ENCODE data around the gene NRXN3.
A peak's percentile ranks its signal among the peaks of the same experiment; 100 is the strongest.

Gene NRXN3

GRCh38 chr14:78974691-78975090, 804.5 kb downstream of the NRXN3 start:
- in situ Hi-C loops (cut with HindIII; ENCODE audit: low pct_unique_long_range_greater_than_20kb, low sequenced_read_pairs), result no loop called here

DNA sequence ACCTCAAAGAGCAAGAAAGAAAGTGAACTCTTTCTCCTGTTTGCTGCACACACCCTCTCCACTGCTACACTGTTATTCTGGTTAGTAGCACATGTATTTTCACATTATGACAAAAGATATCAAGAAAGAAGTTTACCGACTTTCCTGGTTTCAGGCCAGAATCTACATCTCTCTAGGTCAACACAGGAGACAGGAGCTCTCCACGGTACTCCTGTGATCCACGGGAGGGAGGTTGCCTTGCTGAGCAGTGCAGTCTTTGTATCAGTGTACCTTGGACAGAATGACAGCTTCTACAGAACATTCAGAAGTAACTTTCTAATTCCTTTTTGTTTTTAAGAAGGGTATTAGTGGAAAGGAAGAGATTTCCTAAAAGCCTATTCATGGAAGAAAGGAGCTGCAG, 805.6 kb downstream of the NRXN3 start:
- TF ChIP-seq JUND (IDR thresholded peaks at IDR 0.05; ENCODE audit: low read depth), result no peak
- no peak for DNase-seq (ENCODE audit: low read depth in 1 of 2, low spot score in 1 of 2)
- in situ Hi-C loops (cut with HindIII; ENCODE audit: low pct_unique_long_range_greater_than_20kb, low sequenced_read_pairs), result no loop called here

More at GRCh38 chr14:78974691-78975090, 804.5 kb downstream of the NRXN3 start:
- no peak for TF ChIP-seq JUND (IDR thresholded peaks at IDR 0.05; ENCODE audit: low read depth)
- no peak for DNase-seq (ENCODE audit: low read depth in 1 of 2, low spot score in 1 of 2)

GRCh38 chr14:78978896-78979295, 808.7 kb downstream of the NRXN3 start:
- no peak for TF ChIP-seq JUND (IDR thresholded peaks at IDR 0.05; ENCODE audit: low read depth)
- in situ Hi-C loops (cut with HindIII; ENCODE audit: low pct_unique_long_range_greater_than_20kb, low sequenced_read_pairs), result no loop called here
- no peak for DNase-seq (ENCODE audit: low read depth in 1 of 2, low spot score in 1 of 2)

- in situ Hi-C loops (cut with HindIII; ENCODE audit: low pct_unique_long_range_greater_than_20kb, low sequenced_read_pairs), result no loop called here
- no peak for DNase-seq (ENCODE audit: low read depth in 1 of 2, low spot score in 1 of 2)
- TF ChIP-seq JUND (IDR thresholded peaks at IDR 0.05; ENCODE audit: low read depth), result no peak
Measured at GRCh38 chr14:78982551-78982950, 812.4 kb downstream of the NRXN3 start.

DNA sequence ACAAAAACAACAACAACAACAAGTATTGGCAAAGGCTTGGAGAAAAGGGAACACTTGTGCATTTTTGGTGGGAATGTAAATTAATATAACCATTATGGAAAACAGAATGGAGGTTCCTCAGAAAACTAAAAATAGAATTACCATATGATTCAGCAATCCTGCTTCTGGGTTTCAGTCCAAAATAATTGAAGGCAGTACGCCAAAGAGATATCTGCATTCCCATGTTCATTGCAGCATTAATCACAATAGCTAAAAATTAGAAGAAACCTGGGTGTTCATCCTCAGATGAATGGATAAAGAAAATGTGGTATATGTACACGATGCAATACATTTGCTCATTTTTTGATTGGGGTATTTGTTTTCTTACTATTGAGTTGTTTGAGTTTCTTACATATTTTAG, 813.0 kb downstream of the NRXN3 start:
- in situ Hi-C loops (cut with HindIII; ENCODE audit: low pct_unique_long_range_greater_than_20kb, low sequenced_read_pairs), result no loop called here
- DNase-seq (ENCODE audit: low read depth in 1 of 2, low spot score in 1 of 2), result no peak
- no peak for TF ChIP-seq JUND (IDR thresholded peaks at IDR 0.05; ENCODE audit: low read depth)

- in situ Hi-C loops (cut with HindIII; ENCODE audit: low pct_unique_long_range_greater_than_20kb, low sequenced_read_pairs), result no loop called here
- DNase-seq (ENCODE audit: low read depth in 1 of 2, low spot score in 1 of 2), result no peak
- no peak for TF ChIP-seq JUND (IDR thresholded peaks at IDR 0.05; ENCODE audit: low read depth)
Measured at GRCh38 chr14:78985668-78986381, 815.7 kb downstream of the NRXN3 start.

DNA sequence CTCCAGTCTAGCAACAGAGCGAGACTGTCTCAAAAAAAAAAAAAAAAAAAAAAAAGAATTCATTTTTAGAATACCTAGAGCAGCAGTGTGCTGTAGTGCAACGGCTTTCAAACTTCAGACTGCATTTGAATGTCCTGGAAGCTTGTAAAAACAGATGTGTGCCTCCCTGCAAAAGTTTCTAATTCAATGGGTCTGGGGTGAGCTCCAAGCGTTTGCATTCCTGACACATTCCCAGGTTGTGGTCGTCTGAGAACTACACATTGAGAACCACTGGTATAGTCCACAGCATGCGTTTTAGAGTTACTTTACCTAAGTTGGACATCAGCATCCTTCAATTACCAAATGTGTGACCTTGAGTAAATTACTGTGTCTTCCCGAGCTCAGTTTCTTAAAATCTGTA, 816.8 kb downstream of the NRXN3 start:
- DNase-seq (ENCODE audit: low read depth in 1 of 2, low spot score in 1 of 2), result no peak
- no peak for TF ChIP-seq JUND (IDR thresholded peaks at IDR 0.05; ENCODE audit: low read depth)
- in situ Hi-C loops (cut with HindIII; ENCODE audit: low pct_unique_long_range_greater_than_20kb, low sequenced_read_pairs), result no loop called here

DNA sequence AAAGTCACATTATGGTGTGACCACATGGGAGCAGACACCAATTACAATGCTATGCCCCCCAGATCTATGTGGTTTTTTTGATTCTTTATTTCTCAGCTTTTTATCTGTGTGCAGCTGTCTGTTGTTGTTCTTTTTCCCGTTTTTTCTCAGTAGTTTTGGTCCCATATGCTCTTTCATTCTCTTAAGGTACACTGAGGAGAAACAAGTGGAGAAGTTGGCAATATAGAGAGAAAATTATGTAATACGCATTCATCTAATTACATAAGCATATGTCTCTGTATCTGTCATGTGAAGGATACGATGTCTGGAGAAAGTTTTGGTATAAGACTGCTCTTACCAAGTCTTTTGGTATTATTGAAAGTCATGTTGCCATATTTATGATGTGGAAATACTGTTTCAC, 819.0 kb downstream of the NRXN3 start:
- in situ Hi-C loops (cut with HindIII; ENCODE audit: low pct_unique_long_range_greater_than_20kb, low sequenced_read_pairs), result no loop called here

GRCh38 chr14:78992867-78993266, 822.7 kb downstream of the NRXN3 start:
- in situ Hi-C loops (cut with HindIII; ENCODE audit: low pct_unique_long_range_greater_than_20kb, low sequenced_read_pairs), result no loop called here
- DNase-seq (ENCODE audit: low read depth in 1 of 2, low spot score in 1 of 2), result no peak
- TF ChIP-seq JUND (IDR thresholded peaks at IDR 0.05; ENCODE audit: low read depth), result no peak

More for the DNA sequence above, 819.0 kb downstream of the NRXN3 start:
- no peak for DNase-seq (ENCODE audit: low read depth in 1 of 2, low spot score in 1 of 2)
- no peak for TF ChIP-seq JUND (IDR thresholded peaks at IDR 0.05; ENCODE audit: low read depth)

DNA sequence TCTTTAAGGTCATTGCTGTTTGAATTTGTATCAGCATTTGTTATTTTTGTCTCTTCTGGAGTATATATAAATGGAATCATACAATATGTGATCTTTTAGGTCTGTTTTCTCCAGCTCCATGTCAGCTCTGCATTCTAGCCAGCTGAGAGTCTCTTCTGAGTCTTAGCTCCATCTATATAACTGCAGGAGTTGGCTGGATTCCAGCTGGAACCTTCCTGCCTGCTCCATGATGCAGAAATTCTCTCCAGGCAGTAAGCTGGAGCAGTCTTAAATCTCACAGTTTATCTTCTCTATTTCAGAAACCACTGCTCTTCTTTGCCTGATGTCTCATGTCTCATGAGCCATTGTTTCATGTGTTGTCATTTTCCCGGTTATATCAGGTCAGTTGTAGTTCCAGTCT, 827.6 kb downstream of the NRXN3 start:
- no peak for TF ChIP-seq JUND (IDR thresholded peaks at IDR 0.05; ENCODE audit: low read depth)
- in situ Hi-C loops (cut with HindIII; ENCODE audit: low pct_unique_long_range_greater_than_20kb, low sequenced_read_pairs), result no loop called here
- no peak for DNase-seq (ENCODE audit: low read depth in 1 of 2, low spot score in 1 of 2)

- TF ChIP-seq JUND (IDR thresholded peaks at IDR 0.05; ENCODE audit: low read depth), result no peak
- in situ Hi-C loops (cut with HindIII; ENCODE audit: low pct_unique_long_range_greater_than_20kb, low sequenced_read_pairs), result no loop called here
- no peak for DNase-seq (ENCODE audit: low read depth in 1 of 2, low spot score in 1 of 2)
Measured at GRCh38 chr14:79009286-79009685, 839.1 kb downstream of the NRXN3 start.

GRCh38 chr14:79011091-79011919, 841.1 kb downstream of the NRXN3 start:
- peak; percentile 11 to 57 for DNase-seq (ENCODE audit: low read depth in 1 of 2, low spot score in 1 of 2)
- no peak for TF ChIP-seq JUND (IDR thresholded peaks at IDR 0.05; ENCODE audit: low read depth)
- in situ Hi-C loops (cut with HindIII; ENCODE audit: low pct_unique_long_range_greater_than_20kb, low sequenced_read_pairs), result no loop called here

GRCh38 chr14:79011920-79012204, 841.7 kb downstream of the NRXN3 start:
- no peak for TF ChIP-seq JUND (IDR thresholded peaks at IDR 0.05; ENCODE audit: low read depth)
- in situ Hi-C loops (cut with HindIII; ENCODE audit: low pct_unique_long_range_greater_than_20kb, low sequenced_read_pairs), result no loop called here

More at GRCh38 chr14:79011920-79012204, 841.7 kb downstream of the NRXN3 start:
- DNase-seq (ENCODE audit: low read depth in 1 of 2, low spot score in 1 of 2), result no peak

Data from T47D (cell line).